Measurements from ENCODE around the gene ZNF710. TPM values are rescaled to one million over a fixed set of nuclear protein-coding genes. Genes with fewer than 3 reads are reported as not detected.
"Not testable (repeated sequence)": the region's sequence is repeated elsewhere in the genome, so short reads cannot be mapped to it uniquely, and the experiment has no call there.

The ZNF710 gene, protein sequence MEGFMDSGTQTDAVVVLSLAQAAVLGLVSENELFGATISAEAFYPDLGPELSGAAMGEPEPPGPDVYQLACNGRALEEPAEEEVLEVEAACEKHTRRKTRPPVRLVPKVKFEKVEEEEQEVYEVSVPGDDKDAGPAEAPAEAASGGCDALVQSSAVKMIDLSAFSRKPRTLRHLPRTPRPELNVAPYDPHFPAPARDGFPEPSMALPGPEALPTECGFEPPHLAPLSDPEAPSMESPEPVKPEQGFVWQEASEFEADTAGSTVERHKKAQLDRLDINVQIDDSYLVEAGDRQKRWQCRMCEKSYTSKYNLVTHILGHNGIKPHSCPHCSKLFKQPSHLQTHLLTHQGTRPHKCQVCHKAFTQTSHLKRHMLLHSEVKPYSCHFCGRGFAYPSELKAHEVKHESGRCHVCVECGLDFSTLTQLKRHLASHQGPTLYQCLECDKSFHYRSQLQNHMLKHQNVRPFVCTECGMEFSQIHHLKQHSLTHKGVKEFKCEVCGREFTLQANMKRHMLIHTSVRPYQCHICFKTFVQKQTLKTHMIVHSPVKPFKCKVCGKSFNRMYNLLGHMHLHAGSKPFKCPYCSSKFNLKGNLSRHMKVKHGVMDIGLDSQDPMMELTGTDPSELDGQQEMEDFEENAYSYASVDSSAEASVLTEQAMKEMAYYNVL
- total RNA-seq, result 1 to 10 TPM; 3.4 to 5.2 TPM

DNA sequence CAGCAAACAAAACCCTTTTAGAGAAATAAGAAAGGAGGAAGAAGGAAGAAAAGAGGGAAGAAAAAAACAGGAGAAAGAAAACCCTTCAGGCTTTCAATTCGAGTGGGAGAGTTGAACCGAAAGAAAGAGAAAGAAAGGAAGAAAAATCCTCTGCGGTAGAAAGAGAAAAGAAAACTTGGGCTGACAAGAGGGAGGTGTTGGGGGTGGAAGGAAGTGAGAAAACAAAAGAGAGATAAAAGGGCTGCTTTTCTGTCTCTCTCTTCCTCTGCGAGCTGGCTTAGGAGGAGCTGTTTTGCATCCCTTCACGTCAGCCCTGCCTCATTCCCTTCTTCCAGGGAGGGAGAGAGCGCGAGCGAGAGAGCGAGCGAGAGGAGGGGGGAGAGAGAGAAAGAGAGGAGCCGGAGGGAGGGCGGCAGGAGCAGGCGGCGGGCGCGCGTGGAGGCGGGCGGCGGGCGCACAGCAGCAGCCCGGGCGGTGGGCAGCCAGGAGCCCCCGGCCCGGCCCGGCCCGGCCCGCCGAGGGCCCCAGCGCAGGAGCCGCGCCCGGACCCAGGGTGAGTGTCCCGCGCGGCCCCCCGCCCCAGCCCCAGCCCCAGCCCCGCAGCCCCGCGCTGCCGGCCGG lies at the start of gene ZNF710:
ZNF710 (plus strand) TSS at position 263 of the 621 bp plus-strand sequence. CDS start 65,814 bp downstream, outside the sequence.
- H3K27ac ChIP-seq, result peak within 1 kb of the TSS; percentile 81 to 88
- H3K4me3 ChIP-seq, result peak within 1 kb of the TSS; percentile 82 to 92
- H3K4me1 ChIP-seq, result peaks cover 0 to 51% of the 10 kb centered on the region in 2 donors
- TF ChIP-seq, protein P1, sequence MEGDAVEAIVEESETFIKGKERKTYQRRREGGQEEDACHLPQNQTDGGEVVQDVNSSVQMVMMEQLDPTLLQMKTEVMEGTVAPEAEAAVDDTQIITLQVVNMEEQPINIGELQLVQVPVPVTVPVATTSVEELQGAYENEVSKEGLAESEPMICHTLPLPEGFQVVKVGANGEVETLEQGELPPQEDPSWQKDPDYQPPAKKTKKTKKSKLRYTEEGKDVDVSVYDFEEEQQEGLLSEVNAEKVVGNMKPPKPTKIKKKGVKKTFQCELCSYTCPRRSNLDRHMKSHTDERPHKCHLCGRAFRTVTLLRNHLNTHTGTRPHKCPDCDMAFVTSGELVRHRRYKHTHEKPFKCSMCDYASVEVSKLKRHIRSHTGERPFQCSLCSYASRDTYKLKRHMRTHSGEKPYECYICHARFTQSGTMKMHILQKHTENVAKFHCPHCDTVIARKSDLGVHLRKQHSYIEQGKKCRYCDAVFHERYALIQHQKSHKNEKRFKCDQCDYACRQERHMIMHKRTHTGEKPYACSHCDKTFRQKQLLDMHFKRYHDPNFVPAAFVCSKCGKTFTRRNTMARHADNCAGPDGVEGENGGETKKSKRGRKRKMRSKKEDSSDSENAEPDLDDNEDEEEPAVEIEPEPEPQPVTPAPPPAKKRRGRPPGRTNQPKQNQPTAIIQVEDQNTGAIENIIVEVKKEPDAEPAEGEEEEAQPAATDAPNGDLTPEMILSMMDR (IDR thresholded peaks at IDR 0.05), result no peak
- no peaks in the 10 kb centered on the region for H3K9me3 ChIP-seq
- DNase-seq (ENCODE audit: low spot score), result no peak
- no peaks in the 10 kb centered on the region for H3K36me3 ChIP-seq
- H3K27me3 ChIP-seq, result no peaks in the 10 kb centered on the region

DNA sequence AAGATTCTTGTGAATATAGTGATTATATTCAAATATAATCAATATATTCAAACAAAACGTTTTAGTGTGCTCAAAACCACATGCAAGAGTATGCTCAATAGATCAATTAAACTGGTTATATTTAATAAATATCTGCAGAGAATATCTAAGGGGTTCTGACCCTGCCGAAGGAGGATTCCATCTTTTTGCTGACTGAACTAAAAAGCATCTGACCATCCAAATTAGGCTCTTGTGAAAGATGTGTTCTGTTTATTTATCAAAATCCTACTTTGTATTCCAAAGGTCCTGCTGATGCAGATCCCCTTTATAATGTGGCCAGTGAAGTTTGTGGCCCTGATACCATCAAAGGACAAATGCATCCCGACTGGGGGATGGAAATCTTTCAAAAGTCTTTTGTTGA lies 46.6 kb upstream of the ZNF710 start:
- no peaks in the 10 kb centered on the region for H3K27me3 ChIP-seq
- TF ChIP-seq, protein P1 (IDR thresholded peaks at IDR 0.05), result no peak
- no peak for DNase-seq (ENCODE audit: low spot score)
- H3K36me3 ChIP-seq, result no peaks in the 10 kb centered on the region
- H3K4me1 ChIP-seq, result no peaks in the 10 kb centered on the region
- H3K27ac ChIP-seq, result no peak overlapping the region
- H3K4me3 ChIP-seq, result no peak overlapping the region
- no peaks in the 10 kb centered on the region for H3K9me3 ChIP-seq

DNA sequence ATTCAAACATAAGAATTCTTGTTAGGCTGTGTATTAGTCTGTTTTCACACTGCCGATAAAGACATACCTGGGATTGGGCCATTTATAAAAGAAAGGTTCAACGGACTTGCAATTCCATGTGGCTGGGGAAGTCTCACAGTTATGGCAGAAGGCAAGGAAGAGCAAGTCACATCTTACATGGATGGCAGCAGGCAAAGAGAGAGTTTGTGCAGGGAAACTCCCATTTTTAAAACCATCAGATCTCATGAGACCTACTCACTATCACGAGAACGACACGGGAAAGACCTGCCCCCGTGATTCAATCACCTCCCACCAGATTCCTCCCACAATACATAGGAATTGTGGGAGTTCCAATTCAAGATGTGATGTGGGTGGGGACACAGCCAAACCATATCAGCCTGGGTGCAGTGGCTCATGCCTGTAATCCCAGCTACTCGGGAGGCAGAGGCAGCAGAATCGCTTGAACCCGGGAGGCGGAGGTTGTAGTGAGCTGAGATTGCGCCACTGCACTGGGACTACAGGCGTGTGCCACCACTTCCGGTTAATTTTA lies 45.6 kb upstream of the ZNF710 start:
- not testable (repeated sequence) for H3K4me3 ChIP-seq; H3K27me3 ChIP-seq; H3K4me1 ChIP-seq; H3K27ac ChIP-seq; H3K36me3 ChIP-seq; H3K9me3 ChIP-seq; DNase-seq (ENCODE audit: low spot score)

DNA sequence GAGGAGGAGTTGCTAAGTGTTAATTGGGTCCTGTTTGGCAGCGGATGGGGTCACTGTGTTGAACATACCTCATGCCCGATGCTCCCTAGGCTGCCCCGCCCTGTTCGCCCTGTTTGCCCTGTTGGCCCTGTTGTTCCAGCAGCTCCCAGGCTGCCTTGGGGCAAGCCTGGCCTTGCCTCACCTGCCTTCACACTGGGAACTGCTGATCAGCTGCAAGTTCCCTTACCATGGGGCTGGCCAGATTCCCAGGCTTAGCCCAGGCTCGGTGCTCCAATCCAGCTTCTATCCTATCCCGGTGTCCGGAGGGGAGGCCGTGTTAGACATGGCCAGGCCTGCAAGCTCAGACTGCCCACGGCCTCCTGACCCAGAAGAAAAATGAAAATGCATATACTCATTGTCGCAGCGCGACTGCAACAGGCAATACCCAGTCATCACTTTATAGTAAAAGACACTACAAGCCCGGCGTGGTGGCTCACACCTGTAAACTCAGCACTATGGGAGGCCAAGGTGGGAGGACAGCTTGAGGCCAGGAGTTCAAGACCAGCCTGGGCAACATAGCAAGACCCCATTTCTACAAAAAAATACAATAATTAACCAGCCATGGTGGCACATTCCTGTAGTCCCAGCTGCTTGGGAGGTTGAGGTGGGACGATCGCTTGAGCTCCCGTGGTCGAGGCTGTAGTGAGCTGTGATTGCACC lies 42.9 kb upstream of the ZNF710 start:
- TF ChIP-seq, protein P1 (IDR thresholded peaks at IDR 0.05), result no peak
- no peak for DNase-seq (ENCODE audit: low spot score)
- Histone ChIP-seq H3K4me3 (no peak overlapping the region), H3K27ac (no peak overlapping the region), H3K36me3 (no peaks in the 10 kb centered on the region), H3K4me1 (no peaks in the 10 kb centered on the region), H3K27me3 (no peaks in the 10 kb centered on the region), H3K9me3 (no peaks in the 10 kb centered on the region)

DNA sequence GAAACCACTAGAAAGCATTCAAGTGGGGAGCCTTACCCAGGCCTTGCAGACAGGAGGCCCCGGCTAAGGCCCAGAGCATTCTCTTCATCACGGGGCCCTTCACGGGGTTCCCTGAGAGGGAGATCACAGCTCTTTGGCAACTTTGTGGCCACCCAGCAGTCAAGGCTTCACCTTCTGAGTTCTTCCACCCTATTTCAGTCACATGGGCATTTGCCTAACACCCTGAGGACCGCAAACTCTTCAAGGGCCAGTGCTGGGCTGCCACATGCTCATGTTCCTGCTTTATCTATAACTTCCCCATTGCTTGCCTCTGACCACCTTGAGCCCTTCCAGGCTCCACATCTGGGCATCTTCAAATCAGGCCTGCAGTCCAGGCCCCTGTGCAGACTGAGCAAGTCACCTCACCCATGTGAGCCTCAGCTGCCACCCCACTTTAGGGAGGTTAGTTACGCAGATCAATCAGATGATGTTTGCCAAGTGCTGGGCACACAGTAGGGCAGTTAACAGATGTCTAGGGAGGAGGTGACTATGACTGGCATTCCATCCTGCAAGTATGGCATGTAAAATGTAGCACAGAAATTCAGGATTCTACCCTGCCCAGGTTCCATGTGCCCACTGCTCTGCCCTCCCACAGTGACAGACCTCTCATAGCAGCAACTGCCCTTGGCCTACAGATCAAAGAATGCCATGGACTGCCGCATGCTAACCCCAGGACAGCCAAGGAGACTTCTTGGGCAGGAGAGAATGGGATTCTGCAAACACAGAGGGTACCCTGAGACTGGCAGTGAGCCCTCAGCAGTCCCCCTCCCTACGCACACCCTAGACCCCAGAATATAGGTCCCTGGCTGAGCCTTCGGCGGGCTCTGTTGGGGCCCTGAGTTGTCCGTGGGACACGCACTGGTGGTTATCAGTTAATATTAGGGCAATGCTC lies 37.6 kb upstream of the ZNF710 start:
- TF ChIP-seq, protein P1 (IDR thresholded peaks at IDR 0.05), result no peak
- DNase-seq (ENCODE audit: low spot score), result no peak
- Histone ChIP-seq H3K36me3 (no peaks in the 10 kb centered on the region), H3K9me3 (no peaks in the 10 kb centered on the region), H3K4me1 (no peaks in the 10 kb centered on the region), H3K27ac (no peak overlapping the region), H3K27me3 (no peaks in the 10 kb centered on the region), H3K4me3 (no peak overlapping the region)
